IPS DF 4.7 (cell line): ENCODE measurements around the gene GREB1.

ENCODE experiments used
- DNase-seq: peaks from one replicate; pipeline ENCODE4 v3.0.0-alpha.2; 2013; ENCODE audit warnings: low spot score; ENCODE audit errors: extremely low read depth

GREB1 gene

DNA sequence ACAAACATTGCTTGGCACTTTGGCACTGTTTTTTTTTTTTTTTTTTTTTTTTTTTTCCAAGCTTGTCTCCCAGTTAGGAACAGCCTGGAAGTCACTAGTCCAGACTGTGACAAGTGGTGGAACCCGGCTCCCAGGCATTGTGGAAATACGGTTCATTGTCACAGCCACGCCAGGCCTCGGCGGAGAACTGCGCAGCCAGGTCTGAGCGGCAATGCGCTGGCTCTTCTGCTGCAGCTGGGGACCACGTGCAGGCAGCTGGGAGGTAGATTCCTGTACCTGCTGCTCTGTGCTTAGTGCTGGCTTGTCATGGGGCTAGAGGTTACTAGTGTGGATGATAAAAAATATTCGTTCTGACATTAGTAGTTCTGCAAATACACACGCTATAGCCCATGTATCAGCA lies 131.2 kb downstream of the GREB1 start:
- DNase-seq, result no peak

DNA sequence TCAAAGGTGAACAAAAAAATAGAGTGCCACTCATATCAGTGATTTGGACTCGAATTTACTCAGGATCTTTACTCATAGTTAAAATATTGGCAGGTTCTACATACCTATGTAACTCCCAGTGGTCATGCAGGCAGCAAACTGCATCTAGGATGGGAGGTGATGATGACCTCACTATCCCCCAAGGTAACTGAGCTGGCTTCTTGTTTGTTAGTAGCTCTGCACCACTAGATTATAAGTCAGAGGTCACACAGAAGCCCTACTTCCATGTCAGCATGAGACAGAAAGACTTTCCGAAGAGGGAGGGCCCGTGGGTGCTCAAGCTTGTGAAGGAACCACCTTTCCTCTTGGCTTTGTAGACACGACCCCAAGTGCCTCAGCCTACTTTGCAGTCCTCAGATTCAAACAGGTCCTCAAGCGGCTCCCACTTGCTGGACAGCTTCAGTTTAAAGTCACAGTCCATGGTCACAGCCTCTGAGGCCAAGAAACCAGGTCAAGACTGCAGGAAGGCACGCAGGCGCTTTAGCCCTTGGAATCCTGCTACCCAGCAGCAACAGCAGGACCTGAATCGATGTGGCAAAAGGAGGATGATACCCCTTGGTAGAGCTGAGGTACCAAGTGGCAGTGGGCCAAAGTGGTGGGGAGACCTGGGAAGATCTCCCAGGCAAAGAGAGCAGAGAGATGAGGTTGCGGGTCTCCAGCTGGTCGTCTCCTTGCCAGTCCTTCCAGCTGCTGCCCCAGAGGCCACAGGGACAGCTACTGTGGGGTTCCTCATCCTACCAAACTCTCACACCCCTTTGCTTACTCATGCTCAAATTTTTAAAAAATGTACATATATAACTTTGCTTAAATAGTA lies 131.9 kb downstream of the GREB1 start:
- no peak for DNase-seq

GRCh38 chr2:11667194-11667593 lies 133.3 kb downstream of the GREB1 start:
- no peak for DNase-seq

GRCh38 chr2:11667866-11668637 lies 134.2 kb downstream of the GREB1 start:
- no peak for DNase-seq

DNA sequence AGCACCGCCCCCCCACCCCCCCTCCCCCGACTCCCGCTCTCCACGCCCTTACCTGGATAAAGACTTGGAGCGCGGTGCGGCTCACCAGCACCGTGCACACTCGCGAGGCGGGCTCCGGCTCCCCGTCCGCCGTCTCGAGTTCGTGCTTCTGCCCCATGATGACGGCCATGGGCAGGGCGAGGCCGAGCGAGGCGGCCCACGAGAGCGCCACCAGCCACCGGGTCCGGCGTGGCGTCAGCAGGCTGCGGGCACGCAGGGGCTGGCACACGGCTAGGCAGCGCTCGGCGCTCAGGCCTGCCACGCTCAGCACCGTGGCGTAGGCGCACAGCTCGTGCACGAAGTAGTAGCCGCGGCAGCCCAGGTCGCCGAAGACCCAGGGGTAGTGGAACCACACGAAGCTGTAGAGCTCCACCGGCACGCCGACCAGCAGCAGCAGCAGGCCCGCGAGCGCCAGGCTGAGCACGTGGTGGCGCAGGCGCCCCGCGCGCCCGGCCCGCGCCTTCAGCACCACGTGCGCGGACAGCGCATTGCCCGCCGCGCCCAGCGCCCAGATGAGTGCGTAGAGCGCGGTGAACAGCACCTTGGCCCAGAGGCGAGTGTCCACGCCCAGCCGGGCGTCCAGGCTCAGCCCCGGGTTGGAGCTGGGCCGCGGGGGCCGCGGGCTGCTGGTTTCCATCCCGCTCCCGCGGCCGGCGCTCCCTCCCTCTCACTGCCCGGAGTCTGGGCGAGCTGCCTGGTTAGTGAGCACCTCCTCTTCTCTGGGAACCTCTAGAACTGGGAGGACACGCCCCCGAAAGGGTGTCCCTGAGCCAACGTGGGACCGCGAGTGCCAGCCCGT lies 135.8 kb downstream of the GREB1 start, which contains the start of gene NTSR2:
Gene NTSR2, minus strand, starts transcription at position 742 of the 838 bp plus-strand sequence. Its CDS starts 66 bp downstream, at position 676.
- DNase-seq, result no peak

- DNase-seq, result no peak
These were observed 138.6 kb downstream of the GREB1 start for GRCh38 chr2:11672407-11672806.

DNA sequence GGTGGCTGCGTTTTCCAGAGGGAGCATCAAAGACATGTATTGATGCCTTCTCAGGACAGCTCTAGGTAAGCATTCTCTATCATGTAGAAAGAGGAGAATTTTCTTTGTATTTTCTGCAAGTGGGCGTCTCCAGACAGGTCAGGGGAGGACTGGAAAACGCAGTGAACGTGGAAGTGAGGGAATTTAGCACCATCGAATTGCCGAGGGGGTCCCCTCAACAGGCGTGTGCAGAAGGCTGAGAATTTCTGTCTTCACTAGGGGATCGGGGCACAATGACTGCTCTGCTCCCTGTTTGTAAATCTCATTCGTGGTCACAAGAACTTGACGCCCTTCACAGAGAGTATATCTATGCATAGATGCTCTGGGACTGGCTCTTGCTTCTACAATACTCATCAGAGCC lies 141.1 kb downstream of the GREB1 start:
- no peak for DNase-seq

GRCh38 chr2:11675423-11676112 lies 141.7 kb downstream of the GREB1 start:
- DNase-seq, result no peak

- DNase-seq, result no peak
These were observed 142.8 kb downstream of the GREB1 start for GRCh38 chr2:11676640-11677039.

DNA sequence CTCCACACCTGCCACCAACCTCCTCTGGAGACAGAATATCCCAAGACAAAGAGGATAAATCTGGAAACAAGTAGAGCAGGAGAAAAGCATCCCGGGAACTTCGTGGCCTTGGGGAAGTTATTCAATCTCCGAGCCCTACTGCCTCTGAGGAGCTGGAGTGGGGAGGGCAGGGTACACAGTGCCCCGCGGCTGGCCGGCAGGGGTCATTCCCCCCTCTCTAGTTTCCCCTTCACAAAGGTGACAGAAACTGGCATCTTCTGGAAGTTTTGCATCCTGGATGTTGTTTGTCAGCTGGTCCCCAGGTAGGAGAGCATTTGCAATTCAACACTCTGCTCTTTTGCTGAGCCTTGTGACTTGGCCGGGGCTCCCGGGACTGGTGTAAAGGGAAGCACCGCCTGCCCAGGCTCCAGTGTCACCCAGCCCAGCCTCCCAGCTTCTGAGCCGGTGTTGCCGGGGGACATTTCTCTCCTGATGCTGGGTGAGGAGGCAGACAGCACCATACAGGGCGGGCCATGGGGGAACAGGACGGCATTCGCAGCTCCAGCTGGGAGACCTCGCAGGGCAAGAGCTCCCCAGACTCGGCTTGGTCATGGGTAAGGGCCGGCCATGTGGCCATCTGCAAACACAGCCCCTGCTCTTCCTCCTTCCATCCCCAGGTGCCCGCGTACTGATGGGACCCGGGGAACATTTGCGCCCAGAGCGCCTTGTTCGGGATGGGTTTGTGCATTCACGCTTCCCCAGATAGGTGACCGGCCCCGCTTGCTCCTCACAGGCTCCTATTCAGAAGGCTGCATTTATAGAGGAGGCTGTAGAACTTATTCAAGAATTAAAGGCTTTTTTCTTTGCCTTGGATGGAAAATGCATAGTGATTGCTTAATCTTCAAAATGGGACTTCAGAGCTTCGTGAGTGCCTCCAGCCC lies 143.6 kb downstream of the GREB1 start:
- DNase-seq, result no peak

DNA sequence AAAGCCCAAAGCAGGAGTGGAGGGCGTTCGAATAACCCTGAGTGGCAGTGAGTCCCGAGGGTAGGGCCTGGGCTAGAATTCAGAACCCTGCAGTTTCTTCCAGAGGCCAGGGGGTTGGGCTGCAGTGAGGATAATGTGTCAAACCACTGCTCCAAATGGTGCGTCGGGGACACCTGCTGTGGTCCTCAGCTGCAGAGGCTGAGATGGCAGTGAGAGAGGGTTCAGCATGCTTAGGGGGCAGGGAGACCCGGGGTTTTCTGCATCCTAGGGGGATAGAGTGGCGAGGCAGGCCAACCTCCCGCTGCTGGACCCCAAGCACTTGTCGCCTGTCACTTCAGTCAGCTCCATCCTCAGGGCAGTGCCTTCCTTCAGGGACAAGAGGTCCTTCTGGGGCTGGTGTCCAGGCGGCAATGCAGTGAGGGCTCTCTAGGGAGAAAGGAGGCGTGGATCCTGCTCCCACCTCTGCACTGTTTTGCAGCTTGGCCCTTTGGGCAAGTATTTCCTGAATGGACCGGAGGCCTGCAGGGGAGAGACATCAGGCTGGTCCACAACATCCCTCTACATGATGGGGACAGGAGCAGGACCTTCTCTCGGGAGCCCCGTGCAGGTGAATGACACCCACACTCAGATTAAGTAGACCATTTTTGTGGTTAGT lies 144.6 kb downstream of the GREB1 start:
- no peak for DNase-seq

DNA sequence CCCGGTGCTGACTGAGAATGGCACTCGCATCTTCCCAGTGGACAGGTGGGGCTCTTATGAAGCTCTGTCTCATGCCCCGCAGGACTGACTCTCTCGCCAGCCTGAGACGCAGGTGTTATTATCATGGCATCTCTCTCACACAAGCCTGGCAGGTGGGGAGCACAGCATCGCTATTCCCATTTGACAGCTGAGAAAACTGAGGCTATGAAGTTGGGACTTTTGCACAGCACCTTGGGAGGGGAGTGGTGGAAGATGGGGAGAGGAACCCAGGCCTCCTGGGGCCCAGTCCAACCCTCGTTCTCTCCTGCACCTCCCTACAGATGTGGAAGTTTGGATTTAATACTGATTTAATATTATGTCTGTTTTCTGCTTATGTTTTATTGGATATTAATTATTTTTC lies 145.2 kb downstream of the GREB1 start:
- no peak for DNase-seq

- DNase-seq, result no peak
These were observed 145.8 kb downstream of the GREB1 start for GRCh38 chr2:11679486-11680181.

- no peak for DNase-seq
These were observed 146.5 kb downstream of the GREB1 start for GRCh38 chr2:11680182-11680900.

DNA sequence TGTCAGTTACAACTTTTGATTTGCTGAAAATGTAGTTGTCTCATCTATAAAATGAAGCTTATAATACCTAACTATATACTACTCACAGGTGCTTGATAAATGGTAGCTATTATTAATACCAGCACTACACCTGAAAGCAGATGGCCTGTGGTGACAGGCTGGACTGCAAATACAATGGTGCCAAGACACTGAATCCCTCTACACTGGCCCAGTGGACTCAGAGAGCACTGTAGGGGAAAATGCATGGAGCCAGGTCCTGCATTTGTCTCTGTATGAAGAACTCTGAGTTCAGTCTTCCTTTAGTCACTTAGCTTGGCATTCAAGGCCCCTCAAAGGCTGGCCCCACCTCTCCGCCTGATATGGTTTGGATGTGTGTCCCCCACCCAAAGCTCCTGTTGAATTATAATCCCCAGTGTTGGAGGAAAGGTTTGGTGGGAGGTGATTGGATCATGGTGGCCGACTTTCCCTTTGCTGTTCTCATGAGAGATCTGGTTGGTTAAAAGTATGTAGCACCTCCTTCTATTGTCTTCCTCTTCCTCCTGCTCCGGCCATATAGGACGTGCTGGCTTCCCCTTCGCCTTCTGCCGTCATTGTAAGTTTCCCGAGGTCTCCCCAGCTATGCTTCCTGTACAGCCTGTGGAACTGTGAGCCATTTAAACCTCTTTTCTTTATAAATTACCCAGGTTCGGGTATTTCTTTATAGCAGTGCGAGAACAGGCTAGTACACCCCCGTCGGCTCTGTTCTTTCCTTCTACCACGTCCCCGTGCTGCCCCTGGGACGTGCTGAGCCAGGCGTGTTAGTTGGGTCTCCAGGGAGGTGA lies 147.3 kb downstream of the GREB1 start:
- no peak for DNase-seq

- no peak for DNase-seq
These were observed 148.1 kb downstream of the GREB1 start for GRCh38 chr2:11681722-11682589.
